Testis (tissue), 3 donors: Measurements from ENCODE around the gene DACH1. TPM values are rescaled to one million over a fixed set of nuclear protein-coding genes. Genes with fewer than 3 reads are reported as not detected.

ENCODE experiments used
- DNase-seq: peaks from one replicate; pipeline ENCODE4 v3.0.0-alpha.2; 2019
- H3K27ac ChIP-seq, 2 donors: fragments of 200-600 bp; sonication (generic); one replicate each; pipeline ENCODE4 v1.5.1; 2019
- H3K27me3 ChIP-seq: fragments of 200-600 bp; sonication (generic); one replicate; pipeline ENCODE4 v1.5.1; 2019
- H3K36me3 ChIP-seq: fragments of 200-600 bp; sonication (generic); one replicate; pipeline ENCODE4 v1.5.1; 2017; ENCODE audit warnings: low read depth; ENCODE audit errors: missing control alignments
- H3K4me1 ChIP-seq: fragments of 200-600 bp; sonication (generic); one replicate; pipeline ENCODE4 v1.5.1; 2019
- H3K4me3 ChIP-seq, 2 donors: fragments of 200-600 bp; sonication (generic); one replicate each; pipeline ENCODE4 v1.5.1; 2017 to 2019
- H3K9me3 ChIP-seq: fragments of 200-600 bp; sonication (generic); one replicate; pipeline ENCODE4 v1.5.1; 2017
- POLR2A ChIP-seq: fragments of 450-650 bp; IDR thresholded peaks from one replicate; pipeline ENCODE4 v1.6.1; 2017; ENCODE audit warnings: antibody characterized with exemption, mild to moderate bottlenecking, moderate library complexity
- WGBS, 2 donors: methylation state at CpG; one replicate each; pipeline ENCODE4 v1.1.5; 2018; 5-methylcytosine and 5-hydroxymethylcytosine counted together
- intact Hi-C: fragments of 100-400 bp; cut with DNase I; formaldehyde crosslinking; loops from one replicate; pipeline ENCODE4 v1.15.1; 2023; ENCODE audit warnings: low total_unique reads
- polyA plus RNA-seq: library from polyadenylated mRNA; stranded (reverse); fragments of 350-450 nt; fragmentation: Illumina TruSeq; extraction: RNeasy Lipid Tissue Mini Kit (QIAGEN cat#74804); gene quantifications from one replicate; pipeline ENCODE4 v1.2.3, GENCODE V29; 2014; ENCODE audit warnings: low read depth, low replicate concordance; ENCODE audit not compliant: insufficient read depth
- total RNA-seq, 2 donors: library from RNA; depleted of rRNA; stranded (reverse); fragments of >200 nt; gene quantifications; one replicate each; pipeline ENCODE4 v1.2.3, GENCODE V29; 2016
- TF ChIP-seq, protein P1 (sequence below), 3 experiments: fragments of 450-650 bp in 2 of 3; fragments of 200-600 bp in 1 of 3; sonication (generic) in 1 of 3; IDR thresholded peaks; one replicate each; pipeline ENCODE4 v1.5.1; 2016 to 2019; ENCODE audit warnings: antibody characterized with exemption in 3 of 3, mild to moderate bottlenecking in 2 of 3, moderate library complexity in 1 of 3

Gene DACH1
- total and polyA plus RNA-seq, 3 donors from 2014 or later = 4.7 to 11.1 (median 5.4) TPM

GRCh38 chr13:71412231-71412630 is 454.8 kb downstream of the DACH1 start:
- TF ChIP-seq POLR2A = no peak
- TF ChIP-seq, protein P1, sequence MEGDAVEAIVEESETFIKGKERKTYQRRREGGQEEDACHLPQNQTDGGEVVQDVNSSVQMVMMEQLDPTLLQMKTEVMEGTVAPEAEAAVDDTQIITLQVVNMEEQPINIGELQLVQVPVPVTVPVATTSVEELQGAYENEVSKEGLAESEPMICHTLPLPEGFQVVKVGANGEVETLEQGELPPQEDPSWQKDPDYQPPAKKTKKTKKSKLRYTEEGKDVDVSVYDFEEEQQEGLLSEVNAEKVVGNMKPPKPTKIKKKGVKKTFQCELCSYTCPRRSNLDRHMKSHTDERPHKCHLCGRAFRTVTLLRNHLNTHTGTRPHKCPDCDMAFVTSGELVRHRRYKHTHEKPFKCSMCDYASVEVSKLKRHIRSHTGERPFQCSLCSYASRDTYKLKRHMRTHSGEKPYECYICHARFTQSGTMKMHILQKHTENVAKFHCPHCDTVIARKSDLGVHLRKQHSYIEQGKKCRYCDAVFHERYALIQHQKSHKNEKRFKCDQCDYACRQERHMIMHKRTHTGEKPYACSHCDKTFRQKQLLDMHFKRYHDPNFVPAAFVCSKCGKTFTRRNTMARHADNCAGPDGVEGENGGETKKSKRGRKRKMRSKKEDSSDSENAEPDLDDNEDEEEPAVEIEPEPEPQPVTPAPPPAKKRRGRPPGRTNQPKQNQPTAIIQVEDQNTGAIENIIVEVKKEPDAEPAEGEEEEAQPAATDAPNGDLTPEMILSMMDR (IDR thresholded peaks at IDR 0.05) = no peak
- 73 to 80% methylated on average over 2 of the region's 2 CpGs for WGBS, 2 donors
- H3K4me1 ChIP-seq = no peaks in the 10 kb centered on the region

DNA sequence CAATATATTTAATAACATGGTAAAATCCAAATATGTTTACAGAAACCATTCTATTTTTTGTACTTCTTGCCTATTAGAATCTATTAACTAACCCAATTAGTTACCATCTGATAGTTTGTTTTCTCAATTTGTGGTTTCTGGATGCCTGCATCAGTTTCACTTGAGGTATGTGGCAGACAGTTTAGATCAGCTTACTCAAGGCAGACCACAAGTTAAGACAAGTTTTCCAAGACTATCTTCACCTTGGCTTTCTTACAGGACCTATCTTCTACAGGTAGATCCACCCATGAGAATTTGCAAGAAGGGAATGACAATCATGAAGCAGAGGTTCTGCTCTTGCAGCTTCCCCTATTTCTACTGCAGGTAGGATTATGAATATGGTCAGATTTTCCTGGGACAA is 458.6 kb downstream of the DACH1 start:
- Histone ChIP-seq H3K9me3 (no peaks in the 10 kb centered on the region), H3K27ac (no peak overlapping the region), H3K4me3 (no peak overlapping the region), H3K27me3 (no peaks in the 10 kb centered on the region), H3K36me3 (no peaks in the 10 kb centered on the region), H3K4me1 (no peaks in the 10 kb centered on the region)
- DNase-seq = no peak
- intact Hi-C loops = no loop called here
- TF ChIP-seq, protein P1 (IDR thresholded peaks at IDR 0.05) = no peak
- no peak for TF ChIP-seq POLR2A

More at GRCh38 chr13:71412231-71412630, 454.8 kb downstream of the DACH1 start:
- no peaks in the 10 kb centered on the region for H3K36me3 ChIP-seq
- intact Hi-C loops = no loop called here
- H3K27me3 ChIP-seq = no peaks in the 10 kb centered on the region
- no peak overlapping the region for H3K4me3 ChIP-seq
- no peak for DNase-seq
- H3K27ac ChIP-seq = no peak overlapping the region
- H3K9me3 ChIP-seq = no peaks in the 10 kb centered on the region

DNA sequence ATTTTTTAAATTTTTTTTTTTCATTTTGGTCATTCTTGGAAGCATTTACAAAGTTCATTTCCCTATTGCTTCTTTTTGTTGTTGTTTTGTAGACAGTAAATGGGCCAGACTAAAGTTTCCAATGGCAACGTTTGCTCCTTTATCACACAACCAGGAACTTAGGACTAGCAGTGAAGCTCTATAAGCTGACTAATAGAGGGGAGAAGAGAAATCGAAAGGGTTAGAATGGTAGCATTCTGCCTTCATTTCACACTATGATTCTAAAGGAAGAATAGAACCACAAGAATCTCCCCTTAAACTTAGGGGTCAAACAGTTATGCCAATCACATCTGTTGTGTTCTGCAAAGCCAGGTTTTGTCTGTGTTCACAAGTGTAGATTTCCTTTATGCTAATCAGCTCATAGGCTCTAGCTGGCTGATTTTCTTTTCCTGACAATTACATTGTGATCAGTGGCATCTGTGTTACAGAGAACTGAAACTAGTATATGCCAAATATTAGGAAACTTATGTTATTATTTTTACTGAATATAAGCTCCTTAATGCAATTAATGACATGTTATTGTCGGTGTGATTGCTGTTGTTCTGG is 467.3 kb downstream of the DACH1 start:
- DNase-seq = no peak
- TF ChIP-seq, protein P1 (IDR thresholded peaks at IDR 0.05) = no peak
- no peak for TF ChIP-seq POLR2A
- Histone ChIP-seq H3K27me3 (no peaks in the 10 kb centered on the region), H3K9me3 (no peaks in the 10 kb centered on the region), H3K36me3 (no peaks in the 10 kb centered on the region), H3K4me3 (no peak overlapping the region), H3K27ac (no peak overlapping the region), H3K4me1 (no peaks in the 10 kb centered on the region)
- intact Hi-C loops = no loop called here
- WGBS, 2 donors = 67 to 69% methylated on average over 3 of the region's 3 CpGs

- TF ChIP-seq, protein P1 (IDR thresholded peaks at IDR 0.05) = no peak
- TF ChIP-seq POLR2A = no peak
- no peak for DNase-seq
- no peaks in the 10 kb centered on the region for H3K36me3 ChIP-seq
- no peak overlapping the region for H3K4me3 ChIP-seq
- intact Hi-C loops = no loop called here
- no peak overlapping the region for H3K27ac ChIP-seq
- no peaks in the 10 kb centered on the region for H3K4me1 ChIP-seq
- no peaks in the 10 kb centered on the region for H3K9me3 ChIP-seq
- H3K27me3 ChIP-seq = no peaks in the 10 kb centered on the region
Observed at GRCh38 chr13:71396149-71396548, 470.9 kb downstream of the DACH1 start.

- Histone ChIP-seq H3K9me3 (no peaks in the 10 kb centered on the region), H3K27me3 (no peaks in the 10 kb centered on the region), H3K36me3 (no peaks in the 10 kb centered on the region), H3K27ac (no peak overlapping the region), H3K4me3 (no peak overlapping the region), H3K4me1 (no peaks in the 10 kb centered on the region)
- WGBS, 2 donors = 46 to 52% methylated on average over 8 of the region's 8 CpGs
- intact Hi-C loops = no loop called here
- no peak for DNase-seq
- TF ChIP-seq POLR2A = no peak
- TF ChIP-seq, protein P1 (IDR thresholded peaks at IDR 0.05) = no peak
Observed at GRCh38 chr13:71395053-71395452, 472.0 kb downstream of the DACH1 start.
